ENCODE results near the gene ZNF263. TPM values are rescaled to one million over a fixed set of nuclear protein-coding genes. Genes with fewer than 3 reads are reported as not detected.

The ZNF263 gene
- total RNA-seq, 1 experiment from 2014 or later, result 31.4 TPM

GRCh38 chr16:3274947-3275346, 8.3 kb upstream of the ZNF263 start:
- no peaks in the 10 kb centered on the region for H3K9me2 ChIP-seq (ENCODE audit: insufficient read depth)
- CTCF ChIA-PET, result no interaction called here
- H3K4me3 ChIP-seq (replicated peaks in 1 of 2; ENCODE audit: low read depth in 1 of 2, low read length in 2 of 2), result no peak overlapping the region
- H4K20me1 ChIP-seq (ENCODE audit: insufficient read depth), result no peaks in the 10 kb centered on the region
- no peaks in the 10 kb centered on the region for H3K36me3 ChIP-seq (ENCODE audit: control insufficient read depth in 1 of 2, insufficient read depth in 2 of 2, low read length in 2 of 2)
- no peaks in the 10 kb centered on the region for H3K79me2 ChIP-seq (ENCODE audit: insufficient read depth, low read length)
- H3K27me3 ChIP-seq (ENCODE audit: insufficient read depth, low read length), result peaks cover 12% of the 10 kb centered on the region; the same call in 1 of the 2 replicates
- no peak overlapping the region for H2AFZ ChIP-seq (ENCODE audit: low read depth, low read length, poor library complexity, severe bottlenecking)
- H3K9me3 ChIP-seq (ENCODE audit: control insufficient read depth in 1 of 2, insufficient read depth in 1 of 2, low read depth in 1 of 2, low read length in 2 of 2), result no peaks in the 10 kb centered on the region
- TF ChIP-seq POLR2AphosphoS5 (IDR thresholded peaks at IDR 0.05; ENCODE audit: low read depth, low read length) (no peak), ZBTB33 (IDR thresholded peaks at IDR 0.05; ENCODE audit: extremely low read depth, insufficient replicate concordance, low read length) (no peak), SIN3A (IDR thresholded peaks at IDR 0.05; ENCODE audit: low read depth) (no peak), RAD21 (IDR thresholded peaks at IDR 0.05; ENCODE audit: low read depth) (no peak), CEBPB (IDR thresholded peaks at IDR 0.05; ENCODE audit: low read depth) (no peak), MAX (IDR thresholded peaks at IDR 0.05) (no peak), POLR2A (IDR thresholded peaks at IDR 0.05; ENCODE audit: borderline replicate concordance, extremely low read depth, insufficient read depth, insufficient read length) (no peak), CTCF (IDR thresholded peaks at IDR 0.05 in 2 of 3, conservative IDR thresholded peaks at IDR 0.05 in 1 of 3; ENCODE audit: borderline replicate concordance in 1 of 3, insufficient read depth in 1 of 3, low read depth in 2 of 3, low read length in 2 of 3) (no peak), EZH2phosphoT487 (IDR thresholded peaks at IDR 0.05; ENCODE audit: borderline replicate concordance) (no peak), SP1 (IDR thresholded peaks at IDR 0.05; ENCODE audit: low read depth) (no peak), ELF1 (IDR thresholded peaks at IDR 0.05; ENCODE audit: borderline replicate concordance, low read depth) (no peak), JUND (IDR thresholded peaks at IDR 0.05) (no peak), ZNF274 (IDR thresholded peaks at IDR 0.05; ENCODE audit: low read depth, low read length) (no peak), ZFX (IDR thresholded peaks at IDR 0.05) (no peak), EGR1 (IDR thresholded peaks at IDR 0.05; ENCODE audit: low read depth) (no peak)
- no TSS peak for BruUV-seq (replicated peaks)
- H3K4me1 ChIP-seq (ENCODE audit: control insufficient read depth in 1 of 2, insufficient read depth in 2 of 2, low read length in 2 of 2), result 0 out of 4 replicates have a peak, but pooled peaks cover 0 to 2% of the 10 kb centered on the region in 2 experiments
- H3K9ac ChIP-seq (ENCODE audit: low read length), result no peak overlapping the region
- H3K27ac ChIP-seq (ENCODE audit: low read depth, low read length), result no peak overlapping the region
- no peak overlapping the region for H3K4me2 ChIP-seq (ENCODE audit: low read length)
- POLR2A ChIA-PET, result no interaction called here
- DNase-seq (ENCODE audit: low read depth, low spot score) (no peak), ATAC-seq (no peak)
- RAD21 ChIA-PET (ENCODE audit: low non-redundant PET in 1 of 2, low total read pairs in 2 of 2, uncharacterized antibody in 2 of 2, unreplicated experiment in 2 of 2), result no interaction called here
- intact Hi-C loops (cut with micrococcal nuclease), result no loop called here
